ENCODE results near the gene GPR37.

GPR37 gene

GRCh38 chr7:124777268-124777667, 11.7 kb upstream of the GPR37 start:
- Histone ChIP-seq H3F3A (ENCODE audit: insufficient read depth) (no peaks in the 10 kb centered on the region), H3K9me3 (ENCODE audit: insufficient read depth, low read length) (no peaks in the 10 kb centered on the region), H3K9me2 (replicated peaks; ENCODE audit: insufficient read depth, low read length) (no peaks in the 10 kb centered on the region), H4K20me1 (ENCODE audit: low read depth, low read length) (no peaks in the 10 kb centered on the region), H3K27ac (ENCODE audit: low read depth, low read length) (no peak overlapping the region), H3K4me3 (ENCODE audit: insufficient read depth, low read length, poor library complexity, severe bottlenecking) (no peak overlapping the region), H3K79me2 (ENCODE audit: insufficient read depth, low read length) (no peaks in the 10 kb centered on the region), H3K27me3 (ENCODE audit: low read length) (no peaks in the 10 kb centered on the region), H3K4me2 (ENCODE audit: low read depth, low read length, poor library complexity, severe bottlenecking) (no peak overlapping the region), H3K9ac (ENCODE audit: low read length) (no peak overlapping the region), H2AFZ (ENCODE audit: low read depth, low read length, severe bottlenecking) (no peak overlapping the region), H3K36me3 (ENCODE audit: low read length) (no peaks in the 10 kb centered on the region)
- TF ChIP-seq CTCF (IDR thresholded peaks at IDR 0.05; ENCODE audit: insufficient read depth, low read length, poor library complexity, severe bottlenecking) (no peak), EZH2phosphoT487 (conservative IDR thresholded peaks at IDR 0.05; ENCODE audit: low read length) (no peak)

GRCh38 chr7:124776153-124776552, 10.6 kb upstream of the GPR37 start:
- Histone ChIP-seq H3K27me3 (ENCODE audit: low read length) (no peaks in the 10 kb centered on the region), H3K27ac (ENCODE audit: low read depth, low read length) (no peak overlapping the region), H3K36me3 (ENCODE audit: low read length) (no peaks in the 10 kb centered on the region), H3F3A (ENCODE audit: insufficient read depth) (no peaks in the 10 kb centered on the region), H3K4me3 (ENCODE audit: insufficient read depth, low read length, poor library complexity, severe bottlenecking) (no peak overlapping the region), H4K20me1 (ENCODE audit: low read depth, low read length) (no peaks in the 10 kb centered on the region), H3K9me3 (ENCODE audit: insufficient read depth, low read length) (no peaks in the 10 kb centered on the region), H3K79me2 (ENCODE audit: insufficient read depth, low read length) (no peaks in the 10 kb centered on the region), H3K9me2 (replicated peaks; ENCODE audit: insufficient read depth, low read length) (no peaks in the 10 kb centered on the region), H2AFZ (ENCODE audit: low read depth, low read length, severe bottlenecking) (no peak overlapping the region), H3K4me2 (ENCODE audit: low read depth, low read length, poor library complexity, severe bottlenecking) (no peak overlapping the region), H3K9ac (ENCODE audit: low read length) (no peak overlapping the region)
- no peak for TF ChIP-seq EZH2phosphoT487 (conservative IDR thresholded peaks at IDR 0.05; ENCODE audit: low read length)
- TF ChIP-seq CTCF (IDR thresholded peaks at IDR 0.05; ENCODE audit: insufficient read depth, low read length, poor library complexity, severe bottlenecking): no peak

- Histone ChIP-seq H3K4me2 (ENCODE audit: low read depth, low read length, poor library complexity, severe bottlenecking) (no peak overlapping the region), H3K9me3 (ENCODE audit: insufficient read depth, low read length) (no peaks in the 10 kb centered on the region), H3K36me3 (ENCODE audit: low read length) (no peaks in the 10 kb centered on the region), H3F3A (ENCODE audit: insufficient read depth) (no peaks in the 10 kb centered on the region), H3K79me2 (ENCODE audit: insufficient read depth, low read length) (no peaks in the 10 kb centered on the region), H3K27ac (ENCODE audit: low read depth, low read length) (no peak overlapping the region), H3K4me3 (ENCODE audit: insufficient read depth, low read length, poor library complexity, severe bottlenecking) (no peak overlapping the region), H3K9ac (ENCODE audit: low read length) (no peak overlapping the region), H4K20me1 (ENCODE audit: low read depth, low read length) (no peaks in the 10 kb centered on the region), H2AFZ (ENCODE audit: low read depth, low read length, severe bottlenecking) (no peak overlapping the region), H3K9me2 (replicated peaks; ENCODE audit: insufficient read depth, low read length) (no peaks in the 10 kb centered on the region), H3K27me3 (ENCODE audit: low read length) (no peaks in the 10 kb centered on the region)
- TF ChIP-seq EZH2phosphoT487 (conservative IDR thresholded peaks at IDR 0.05; ENCODE audit: low read length) (no peak), CTCF (IDR thresholded peaks at IDR 0.05; ENCODE audit: insufficient read depth, low read length, poor library complexity, severe bottlenecking) (no peak)
Measured at GRCh38 chr7:124775422-124775821, 9.8 kb upstream of the GPR37 start.

Measured in SU-DHL-6 (cell line).